ENCODE data around the gene FETUB.
"Not testable (repeated sequence)": the region's sequence is repeated elsewhere in the genome, so short reads cannot be mapped to it uniquely, and the experiment has no call there.

Gene FETUB

DNA sequence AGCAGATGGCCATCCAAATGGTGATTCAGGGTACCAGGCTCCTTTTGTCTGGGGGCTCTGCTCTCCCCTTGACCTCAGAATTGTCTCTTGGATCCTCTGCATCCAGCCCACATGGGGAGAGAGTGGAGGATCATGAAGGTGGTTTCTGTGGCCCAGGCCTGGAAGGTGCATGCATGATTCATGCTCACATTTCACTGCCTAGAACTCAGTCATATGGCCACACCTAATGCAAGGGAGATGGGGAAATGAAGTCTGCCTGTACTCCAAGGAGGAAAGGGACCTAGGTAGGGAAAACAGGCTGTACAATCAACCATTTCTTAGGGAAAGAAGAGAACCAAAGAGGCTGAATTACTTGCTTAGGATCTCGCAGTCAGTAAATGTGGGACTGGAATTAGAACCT is 40.7 kb downstream of the FETUB start:
- no peak for DNase-seq

DNA sequence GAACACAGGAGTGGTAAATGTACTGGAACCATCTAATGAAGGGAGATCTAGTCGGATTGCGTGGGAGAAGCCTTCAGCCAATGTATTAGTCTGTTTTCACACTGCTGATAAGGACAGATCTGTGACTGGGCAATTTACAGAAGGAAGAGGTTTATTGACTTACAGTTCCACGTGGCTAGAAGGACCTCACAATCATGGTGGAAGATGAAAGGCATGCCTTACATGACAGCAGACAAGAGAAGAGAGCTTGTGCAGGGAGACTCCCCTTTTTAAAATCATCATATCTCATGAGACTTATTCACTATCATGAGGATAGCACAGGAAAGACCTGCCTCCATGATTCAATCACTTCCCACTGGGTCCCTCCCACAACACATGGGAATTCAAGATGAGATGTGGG is 42.6 kb downstream of the FETUB start:
- no peak for DNase-seq

DNA sequence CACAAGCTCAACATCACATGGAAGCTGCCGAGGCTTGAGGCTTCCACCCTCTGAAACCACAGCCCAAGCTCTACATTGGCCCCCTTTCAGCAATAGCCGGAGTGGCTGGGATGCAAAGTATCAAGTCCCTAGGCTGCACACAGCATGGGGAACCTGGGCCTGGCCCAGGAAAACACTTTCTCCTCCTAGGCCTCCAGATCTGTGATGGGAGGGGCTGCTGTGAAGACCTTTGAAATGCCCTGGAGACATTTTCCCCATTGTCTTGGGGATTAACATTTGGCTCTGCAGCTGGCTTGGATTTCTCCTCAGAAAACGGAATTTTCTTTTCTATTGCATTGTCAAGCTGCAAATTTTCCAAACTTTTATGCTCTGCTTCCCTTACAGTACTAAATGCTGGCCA is 43.8 kb downstream of the FETUB start:
- no peak for DNase-seq

DNA sequence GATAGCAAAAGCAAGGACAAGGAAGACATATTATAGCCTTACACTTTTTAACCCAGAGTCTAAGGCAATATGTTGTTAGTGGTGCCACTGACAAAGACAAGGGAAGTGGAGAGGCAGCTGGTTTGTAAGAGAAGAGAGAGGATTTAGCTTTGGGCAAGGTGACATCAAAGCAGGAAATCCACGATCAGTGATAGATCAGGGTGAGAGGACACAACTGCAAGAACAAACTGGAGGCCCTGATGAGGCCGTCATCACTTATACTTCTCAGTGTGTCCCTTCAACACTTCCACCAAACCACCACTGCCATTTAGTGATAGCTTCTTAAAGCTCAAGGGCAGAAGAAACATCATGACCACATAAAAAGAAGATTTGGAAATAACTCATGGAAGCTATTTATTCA is 46.3 kb downstream of the FETUB start:
- DNase-seq = not testable (repeated sequence)

DNA sequence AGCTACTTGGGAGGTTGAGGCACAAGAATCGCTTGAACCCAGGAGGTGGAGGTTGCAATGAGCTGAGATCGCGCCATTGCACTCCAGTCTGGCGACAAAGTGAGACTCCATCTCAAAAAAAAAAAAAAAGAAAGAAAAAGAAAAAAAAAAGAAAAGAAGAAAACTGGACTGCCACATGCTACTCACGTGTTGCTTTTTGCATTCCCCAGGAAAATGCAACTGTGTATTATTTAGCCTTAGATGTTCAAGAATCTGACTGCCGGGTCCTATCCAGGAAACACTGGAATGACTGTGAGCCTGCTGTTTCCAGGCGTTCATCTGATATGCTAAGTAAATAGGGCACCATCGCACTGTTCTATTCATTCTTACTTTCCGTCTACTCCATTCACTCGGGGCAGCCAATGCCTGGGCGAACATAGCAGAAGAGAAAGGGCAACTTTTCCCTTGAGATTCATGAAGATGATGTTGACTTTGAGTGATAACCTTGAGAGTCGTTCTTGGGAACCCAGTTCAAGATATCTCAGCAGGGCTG is 47.0 kb downstream of the FETUB start:
- no peak for DNase-seq

DNA sequence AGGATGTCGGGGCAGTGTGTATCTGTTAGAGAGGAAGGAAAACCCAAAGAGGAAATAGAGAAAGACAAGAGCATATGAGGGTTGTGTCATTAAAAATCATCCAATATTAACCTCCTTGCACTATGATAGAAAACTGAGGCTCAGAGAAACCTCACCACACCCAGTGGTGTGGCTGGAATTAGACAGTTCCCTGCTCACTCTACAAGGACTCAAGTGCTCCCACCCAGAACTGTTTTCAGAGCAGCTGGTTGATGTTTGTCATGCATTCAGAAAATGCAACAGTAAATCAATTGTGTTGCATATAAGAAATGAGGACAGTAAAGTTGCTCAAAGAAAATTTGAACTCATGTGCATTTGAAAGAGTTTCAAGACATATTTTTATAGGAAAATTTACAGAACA is 50.1 kb downstream of the FETUB start:
- DNase-seq = not testable (repeated sequence)

DNA sequence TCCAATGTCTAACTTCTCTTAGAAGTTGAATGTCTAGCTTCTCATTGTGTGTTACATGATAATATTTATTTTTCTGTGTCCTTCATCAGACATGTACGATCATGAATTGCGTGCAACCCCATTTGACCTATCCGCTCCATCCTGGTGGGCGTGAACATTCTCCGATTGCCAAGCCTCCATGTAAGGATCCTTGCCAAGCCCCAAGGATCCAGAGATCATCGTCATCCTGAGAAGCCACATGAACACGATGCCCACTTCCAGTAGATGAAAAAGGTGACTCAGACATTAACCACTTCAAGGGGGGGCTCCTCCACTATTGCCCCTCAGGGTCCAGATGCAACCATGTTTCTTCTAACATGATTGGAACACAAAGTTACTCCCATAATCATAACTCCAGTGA is 51.5 kb downstream of the FETUB start:
- DNase-seq = no peak

DNA sequence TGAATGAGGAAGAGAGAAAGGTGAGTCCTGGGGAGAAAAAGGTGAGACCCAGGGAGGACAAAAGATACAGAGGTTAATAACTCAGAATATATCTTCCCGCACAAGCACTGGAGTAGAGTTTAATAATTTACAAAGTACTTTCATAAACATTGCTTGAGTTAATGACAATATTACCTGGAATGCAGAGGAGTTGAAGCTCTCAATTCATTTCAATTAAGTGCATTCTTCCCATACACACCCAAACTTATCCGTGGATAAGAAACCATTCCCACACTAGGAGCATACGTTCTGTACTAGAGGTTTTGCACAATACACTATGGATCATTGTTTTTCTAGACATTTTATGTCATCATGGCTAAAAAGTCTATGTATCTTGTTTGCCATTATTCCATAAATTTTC is 53.6 kb downstream of the FETUB start:
- no peak for DNase-seq

DNA sequence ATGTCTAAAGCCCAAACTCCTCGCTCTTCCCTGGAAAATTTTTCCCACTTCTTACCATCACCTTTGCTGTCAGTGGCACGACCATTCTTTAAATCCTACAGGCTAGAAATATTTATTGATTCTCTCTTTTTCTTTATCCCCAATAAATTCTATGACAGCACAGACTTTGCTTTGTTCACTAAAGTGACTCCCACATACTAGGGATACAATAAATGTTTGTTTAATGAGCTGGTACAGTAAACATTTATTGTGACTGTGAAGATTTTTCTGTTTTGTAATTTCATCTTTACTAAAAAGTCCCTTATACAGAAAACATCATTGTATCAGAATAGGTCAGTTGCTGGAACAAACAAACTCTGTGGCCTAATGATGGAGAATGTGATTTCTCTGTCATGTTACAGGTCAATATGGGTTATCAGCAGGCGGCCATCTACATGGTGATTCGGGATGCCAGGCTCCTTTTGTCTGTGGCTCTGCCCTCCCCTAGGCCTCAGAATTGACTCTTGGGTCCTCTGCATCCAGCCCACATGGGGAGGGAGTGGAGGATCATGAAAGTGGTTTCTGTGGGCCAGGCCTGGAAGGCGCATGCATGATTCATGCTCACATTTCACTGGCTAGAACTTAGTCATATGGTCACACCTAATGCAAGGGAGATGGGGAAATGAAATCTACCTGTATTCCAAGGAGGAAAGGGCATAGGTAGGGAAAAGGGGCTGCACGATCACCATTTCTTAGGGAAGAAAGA is 54.3 kb downstream of the FETUB start:
- no peak for DNase-seq

DNA sequence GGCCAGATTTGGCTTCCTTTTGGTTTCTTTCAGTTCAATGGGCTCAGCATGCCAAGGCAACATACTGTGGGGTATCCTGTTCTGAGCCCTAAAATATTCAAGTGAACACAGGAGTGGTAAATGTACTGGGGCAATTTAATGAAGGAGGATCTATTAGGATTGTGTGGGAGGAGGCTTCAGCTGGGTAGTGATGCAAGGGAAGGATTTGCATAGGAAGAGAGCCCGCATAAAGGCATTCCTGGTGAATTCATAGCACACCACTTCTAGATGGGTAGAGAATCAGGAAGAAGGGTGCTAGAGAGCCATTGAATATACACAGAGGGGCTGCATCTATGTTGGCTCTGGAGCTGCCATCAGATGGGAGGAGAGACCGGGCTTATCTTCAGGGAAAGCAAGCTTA is 56.3 kb downstream of the FETUB start:
- DNase-seq = no peak

DNA sequence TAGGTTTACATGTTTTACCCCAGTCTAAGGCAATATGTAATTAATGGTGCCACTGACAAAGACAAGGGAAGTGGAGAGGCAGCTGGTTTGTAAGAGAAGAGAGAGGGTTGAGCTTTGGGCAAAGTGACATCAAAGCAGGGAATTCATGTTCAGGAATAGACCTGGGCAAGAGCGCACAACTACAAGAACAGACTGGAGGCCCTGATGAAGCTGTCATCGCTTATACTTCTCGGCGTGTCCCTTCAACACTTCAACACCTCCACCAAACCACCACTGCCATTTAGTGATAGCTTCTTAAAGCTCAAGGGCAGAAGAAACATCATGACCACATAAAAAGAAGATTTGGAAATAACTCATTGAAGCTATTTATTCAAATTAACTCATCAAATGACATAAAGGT is 57.3 kb downstream of the FETUB start:
- no peak for DNase-seq

DNA sequence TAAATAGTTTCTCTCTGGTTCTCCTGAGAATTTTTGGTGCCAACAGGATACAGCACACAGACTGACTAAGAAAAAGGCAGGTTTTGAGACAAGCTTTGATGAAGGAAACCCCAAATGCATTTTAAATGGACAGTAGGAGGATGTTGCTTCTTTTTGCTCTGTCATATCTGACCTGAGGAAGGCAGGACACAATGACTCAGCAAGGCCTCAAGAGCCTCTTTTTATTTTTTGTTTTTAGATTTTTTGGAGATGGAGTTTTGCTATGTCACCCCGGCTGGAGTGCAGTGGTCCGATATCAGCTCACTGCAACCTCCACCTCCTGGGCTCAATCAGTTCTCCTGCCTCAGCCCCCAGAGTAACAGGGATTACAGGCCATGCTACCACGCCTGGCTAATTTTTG is 60.1 kb downstream of the FETUB start:
- no peak for DNase-seq

DNA sequence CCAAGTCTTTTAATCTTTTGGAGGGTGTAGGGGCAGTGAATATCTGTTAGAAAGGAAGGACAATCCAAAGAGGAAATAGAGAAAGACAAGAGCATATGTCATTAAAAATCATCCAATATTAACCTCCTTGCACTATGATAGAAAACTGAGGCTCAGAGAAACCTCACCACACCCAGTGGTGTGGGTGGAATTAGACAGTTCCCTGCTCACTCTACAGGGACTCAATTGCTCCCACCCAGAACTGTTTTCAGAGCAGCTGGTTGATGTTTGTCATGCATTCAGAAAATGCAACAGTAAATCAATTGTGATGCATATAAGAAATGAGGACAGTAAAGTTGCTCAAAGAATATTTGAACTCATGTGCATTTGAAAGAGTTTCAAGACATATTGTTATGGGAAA is 62.3 kb downstream of the FETUB start:
- not testable (repeated sequence) for DNase-seq
